HG03025 (cell line): ENCODE data around the gene LCNL1.

Source experiments
- ATAC-seq: cut with Tn5 transposase; IDR thresholded peaks from one replicate; pipeline ENCODE4 v1.9.1; 2021; ENCODE audit warnings: mild to moderate bottlenecking, moderate library complexity; ENCODE audit not compliant: unreplicated experiment, low FRiP score

Gene LCNL1

GRCh38 chr9:136973618-136974617, 8.9 kb upstream of the LCNL1 start:
- ATAC-seq: no peak

- no peak for ATAC-seq
Observed at GRCh38 chr9:136974817-136975535, 7.8 kb upstream of the LCNL1 start.

- no peak for ATAC-seq
Observed at GRCh38 chr9:136975644-136976043, 7.1 kb upstream of the LCNL1 start.

GRCh38 chr9:136977223-136977622, 5.6 kb upstream of the LCNL1 start, which contains the start of gene PTGDS:
TSS of gene PTGDS (plus strand) at chr9:136977504. CDS start at chr9:136977579, 75 bp downstream.
- no peak for ATAC-seq

GRCh38 chr9:136977649-136978072, 5.1 kb upstream of the LCNL1 start:
- ATAC-seq: no peak

- no peak for ATAC-seq
Observed at GRCh38 chr9:136978073-136978864, 4.5 kb upstream of the LCNL1 start.

GRCh38 chr9:136978865-136979544, 3.8 kb upstream of the LCNL1 start:
- ATAC-seq: no peak

GRCh38 chr9:136979769-136980587, 2.8 kb upstream of the LCNL1 start:
- no peak for ATAC-seq

- no peak for ATAC-seq
Observed at GRCh38 chr9:136980669-136981478, 1.9 kb upstream of the LCNL1 start.

GRCh38 chr9:136981588-136982231, 1.1 kb upstream of the LCNL1 start:
- no peak for ATAC-seq

- ATAC-seq: no peak
Observed at GRCh38 chr9:136983167-136983566, 374 bp downstream of the LCNL1 start.

GRCh38 chr9:136983656-136984314, 992 bp downstream of the LCNL1 start:
- no peak for ATAC-seq

GRCh38 chr9:136984464-136985026, 1.8 kb downstream of the LCNL1 start:
- ATAC-seq: no peak

- ATAC-seq: no peak
Observed at GRCh38 chr9:136985027-136985602, 2.3 kb downstream of the LCNL1 start.

- no peak for ATAC-seq
Observed at GRCh38 chr9:136985853-136986252, 3.1 kb downstream of the LCNL1 start.

GRCh38 chr9:136988872-136989271, 6.1 kb downstream of the LCNL1 start:
- no peak for ATAC-seq
